ENCODE results near the gene YPEL3.

DNA sequence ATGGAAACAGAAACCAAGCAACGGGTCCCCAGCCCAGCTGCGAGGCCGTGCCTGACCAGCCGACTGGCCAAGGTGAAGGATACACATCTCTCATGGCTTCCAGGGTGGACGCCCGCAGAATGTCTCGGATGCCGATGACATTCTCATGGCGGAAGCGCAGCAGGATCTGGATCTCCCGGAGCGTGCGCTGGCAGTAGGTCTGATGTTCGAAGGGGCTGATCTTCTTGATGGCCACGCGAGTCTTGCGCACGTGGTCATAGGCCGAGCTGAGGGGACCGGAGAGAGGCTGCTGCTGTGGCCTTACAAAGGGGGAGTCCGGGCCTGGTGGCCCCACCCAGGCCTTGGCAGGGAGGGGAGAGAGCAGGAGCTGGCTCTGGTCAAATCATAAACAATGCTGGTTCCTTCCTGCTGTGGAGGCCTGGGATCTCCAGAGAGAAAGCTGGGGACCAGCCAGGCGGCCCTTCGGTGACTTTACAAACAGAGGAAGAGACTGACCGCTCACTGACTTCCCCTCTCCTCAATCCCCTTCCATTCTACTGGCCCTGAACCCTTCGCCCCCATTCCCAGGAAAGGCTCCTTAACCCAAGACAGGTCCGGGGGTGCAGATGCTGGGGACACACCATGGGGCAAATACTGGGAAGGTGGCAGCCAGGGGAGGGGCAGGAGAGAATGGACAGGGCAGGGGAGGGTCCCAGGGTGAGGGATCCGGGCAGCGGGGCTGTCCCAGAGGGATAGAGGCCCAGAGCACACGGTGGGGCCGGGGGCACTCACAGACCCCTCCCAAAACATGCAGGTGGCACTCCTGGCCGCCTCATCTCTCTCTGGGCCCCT, 25.9 kb upstream of the YPEL3 start:
- TF ChIP-seq, protein P1, sequence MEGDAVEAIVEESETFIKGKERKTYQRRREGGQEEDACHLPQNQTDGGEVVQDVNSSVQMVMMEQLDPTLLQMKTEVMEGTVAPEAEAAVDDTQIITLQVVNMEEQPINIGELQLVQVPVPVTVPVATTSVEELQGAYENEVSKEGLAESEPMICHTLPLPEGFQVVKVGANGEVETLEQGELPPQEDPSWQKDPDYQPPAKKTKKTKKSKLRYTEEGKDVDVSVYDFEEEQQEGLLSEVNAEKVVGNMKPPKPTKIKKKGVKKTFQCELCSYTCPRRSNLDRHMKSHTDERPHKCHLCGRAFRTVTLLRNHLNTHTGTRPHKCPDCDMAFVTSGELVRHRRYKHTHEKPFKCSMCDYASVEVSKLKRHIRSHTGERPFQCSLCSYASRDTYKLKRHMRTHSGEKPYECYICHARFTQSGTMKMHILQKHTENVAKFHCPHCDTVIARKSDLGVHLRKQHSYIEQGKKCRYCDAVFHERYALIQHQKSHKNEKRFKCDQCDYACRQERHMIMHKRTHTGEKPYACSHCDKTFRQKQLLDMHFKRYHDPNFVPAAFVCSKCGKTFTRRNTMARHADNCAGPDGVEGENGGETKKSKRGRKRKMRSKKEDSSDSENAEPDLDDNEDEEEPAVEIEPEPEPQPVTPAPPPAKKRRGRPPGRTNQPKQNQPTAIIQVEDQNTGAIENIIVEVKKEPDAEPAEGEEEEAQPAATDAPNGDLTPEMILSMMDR (IDR thresholded peaks at IDR 0.05; ENCODE audit: insufficient read depth, low read length), result no peak
- TF ChIP-seq GABPA (IDR thresholded peaks at IDR 0.05; ENCODE audit: low read depth), result no peak

Measured in HL-60 (cell line).